H1 (cell line): ENCODE measurements around the gene MVK.

ENCODE experiments used
- CEBPB ChIP-seq: IDR thresholded peaks from 2 replicates; pipeline ENCODE4 v1.6.1; 2012; ENCODE audit warnings: low read depth, low read length
- CHD2 ChIP-seq: IDR thresholded peaks from 2 replicates; pipeline ENCODE4 v1.6.1; 2012; ENCODE audit warnings: low read length, improper control_type of control experiment
- CREB1 ChIP-seq: IDR thresholded peaks from 2 replicates; pipeline ENCODE4 v1.6.1; 2012; ENCODE audit warnings: inconsistent platforms
- EGR1 ChIP-seq: IDR thresholded peaks from 2 replicates; pipeline ENCODE4 v1.6.1; 2011; ENCODE audit warnings: low read depth, low read length, borderline replicate concordance
- EZH2 ChIP-seq: fragments of 200-600 bp; sonication (generic); IDR thresholded peaks from 2 replicates; pipeline ENCODE4 v1.7.1; 2012; ENCODE audit warnings: low read depth, mild to moderate bottlenecking, moderate library complexity, low read length, inconsistent platforms; ENCODE audit not compliant: severe bottlenecking
- HDAC6 ChIP-seq: IDR thresholded peaks from one replicate; pipeline ENCODE4 v1.7.1; 2012; ENCODE audit warnings: low read depth, mild to moderate bottlenecking, inconsistent platforms, low read length, moderate library complexity
- KDM1A ChIP-seq: fragments of 200-600, 300-600 bp; sonication (generic); IDR thresholded peaks from 2 replicates; pipeline ENCODE4 v1.7.1; 2016; ENCODE audit warnings: mild to moderate bottlenecking, low read length, borderline replicate concordance
- NANOG ChIP-seq: IDR thresholded peaks from 2 replicates; pipeline ENCODE4 v1.6.1; 2011; ENCODE audit warnings: low read length, low read depth, mild to moderate bottlenecking, inconsistent platforms; ENCODE audit not compliant: insufficient read depth, poor library complexity, severe bottlenecking
- POLR2A ChIP-seq, 2 experiments: IDR thresholded peaks; 1 replicate in 1 of 2; 2 replicates in 1 of 2; pipeline ENCODE4 v1.6.1; 2011; ENCODE audit warnings: low read depth in 2 of 2, low read length in 2 of 2, mild to moderate bottlenecking in 2 of 2; ENCODE audit errors: control extremely low read depth in 1 of 2
- RAD21 ChIP-seq, 2 experiments: IDR thresholded peaks in 1 of 2; conservative IDR thresholded peaks in 1 of 2; 2 replicates each; pipeline ENCODE4 v1.6.1; 2011; ENCODE audit warnings: low read depth in 2 of 2, low read length in 2 of 2, improper control_type of control experiment in 1 of 2, inconsistent platforms in 1 of 2, mild to moderate bottlenecking in 1 of 2, moderate library complexity in 1 of 2
- SP1 ChIP-seq: IDR thresholded peaks from 2 replicates; pipeline ENCODE4 v1.6.1; 2011; ENCODE audit warnings: low read depth, low read length
- SRF ChIP-seq: IDR thresholded peaks from 2 replicates; pipeline ENCODE4 v1.6.1; 2011; ENCODE audit warnings: mild to moderate bottlenecking, low read depth, low read length, moderate library complexity
- TF ChIP-seq, protein P1 (sequence below), 3 experiments: IDR thresholded peaks; 1 replicate in 2 of 3; 2 replicates in 1 of 3; pipeline versions ENCODE4 v1.5.1 to v1.6.1; 2011; ENCODE audit warnings: low read length in 3 of 3, mild to moderate bottlenecking in 3 of 3, inconsistent platforms in 2 of 3, low read depth in 1 of 3, moderate library complexity in 1 of 3; ENCODE audit not compliant: insufficient read depth in 1 of 3; ENCODE audit errors: control extremely low read depth in 1 of 3

DNA sequence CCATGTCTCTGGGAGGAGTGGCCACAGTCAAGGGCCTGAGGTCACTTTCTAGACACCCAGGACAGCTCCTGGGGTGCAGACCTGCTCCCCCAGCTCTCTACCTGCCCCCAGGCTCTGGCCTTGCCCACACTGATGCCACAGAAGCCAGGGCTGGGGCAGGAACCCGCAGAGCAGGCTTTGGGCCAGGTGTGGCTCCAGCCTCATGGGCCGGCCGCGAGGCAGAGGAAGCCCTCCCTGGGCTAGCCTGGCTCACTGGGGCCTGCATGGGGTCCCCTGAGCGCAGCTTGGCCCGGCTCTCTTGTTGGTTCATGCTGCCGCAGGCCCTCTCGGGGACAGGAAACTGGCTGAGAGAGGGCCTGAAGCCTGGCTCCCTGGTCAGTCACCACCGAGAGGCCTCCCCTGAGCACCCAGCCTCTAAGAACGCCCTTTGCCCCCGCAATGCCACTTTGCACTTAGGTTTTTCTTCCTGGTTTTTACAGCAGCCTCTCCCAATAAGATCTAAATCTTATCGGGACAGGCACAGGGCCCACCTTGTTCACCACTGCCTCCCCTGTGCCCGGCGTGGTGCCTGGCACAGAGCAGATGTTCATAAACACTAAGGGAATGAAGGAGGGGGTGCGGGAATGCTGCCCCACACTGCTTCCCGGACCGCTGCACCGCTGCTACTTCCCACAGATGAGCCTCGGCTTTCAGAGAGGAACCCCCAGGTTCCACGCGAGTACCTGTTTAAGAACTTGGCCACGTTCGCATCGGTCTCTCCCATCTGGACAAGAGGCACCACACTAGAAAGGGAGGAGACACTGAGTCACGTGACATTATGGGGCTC, 15.0 kb upstream of the MVK start:
- TF ChIP-seq HDAC6 (no peak), SP1 (no peak), POLR2A (IDR thresholded peaks at IDR 0.05; ENCODE audit: control extremely low read depth in 1 of 2, low read depth in 2 of 2, low read length in 2 of 2) (no peak), EGR1 (no peak), NANOG (no peak), CREB1 (no peak), SRF (no peak), EZH2 (no peak), KDM1A (no peak), CHD2 (no peak), RAD21 (IDR thresholded peaks at IDR 0.05 in 1 of 2, conservative IDR thresholded peaks at IDR 0.05 in 1 of 2; ENCODE audit: low read depth in 2 of 2, low read length in 2 of 2) (no peak), CEBPB (no peak)
- TF ChIP-seq, protein P1, sequence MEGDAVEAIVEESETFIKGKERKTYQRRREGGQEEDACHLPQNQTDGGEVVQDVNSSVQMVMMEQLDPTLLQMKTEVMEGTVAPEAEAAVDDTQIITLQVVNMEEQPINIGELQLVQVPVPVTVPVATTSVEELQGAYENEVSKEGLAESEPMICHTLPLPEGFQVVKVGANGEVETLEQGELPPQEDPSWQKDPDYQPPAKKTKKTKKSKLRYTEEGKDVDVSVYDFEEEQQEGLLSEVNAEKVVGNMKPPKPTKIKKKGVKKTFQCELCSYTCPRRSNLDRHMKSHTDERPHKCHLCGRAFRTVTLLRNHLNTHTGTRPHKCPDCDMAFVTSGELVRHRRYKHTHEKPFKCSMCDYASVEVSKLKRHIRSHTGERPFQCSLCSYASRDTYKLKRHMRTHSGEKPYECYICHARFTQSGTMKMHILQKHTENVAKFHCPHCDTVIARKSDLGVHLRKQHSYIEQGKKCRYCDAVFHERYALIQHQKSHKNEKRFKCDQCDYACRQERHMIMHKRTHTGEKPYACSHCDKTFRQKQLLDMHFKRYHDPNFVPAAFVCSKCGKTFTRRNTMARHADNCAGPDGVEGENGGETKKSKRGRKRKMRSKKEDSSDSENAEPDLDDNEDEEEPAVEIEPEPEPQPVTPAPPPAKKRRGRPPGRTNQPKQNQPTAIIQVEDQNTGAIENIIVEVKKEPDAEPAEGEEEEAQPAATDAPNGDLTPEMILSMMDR (IDR thresholded peaks at IDR 0.05; ENCODE audit: control extremely low read depth in 1 of 3, insufficient read depth in 1 of 3, low read depth in 1 of 3, low read length in 3 of 3), result no peak
